Glutamatergic neuron (in vitro differentiated cells): ENCODE measurements around the gene TCEA2. TPM values are rescaled to one million over a fixed set of nuclear protein-coding genes. Genes with fewer than 3 reads are reported as not detected.

ENCODE experiments used
- DNase-seq: peaks from one replicate; pipeline ENCODE4 v3.0.0; 2022
- H3K27ac Mint-ChIP-seq: one replicate; pipeline ENCODE4 v1.8.0; 2020; ENCODE audit warnings: mild to moderate bottlenecking, mixed read lengths, inconsistent platforms; ENCODE audit not compliant: unreplicated experiment
- H3K27me3 Mint-ChIP-seq: one replicate; pipeline ENCODE4 v1.8.0; 2020; ENCODE audit warnings: mild to moderate bottlenecking, moderate library complexity, mixed read lengths, inconsistent platforms; ENCODE audit not compliant: unreplicated experiment
- H3K36me3 Mint-ChIP-seq: one replicate; pipeline ENCODE4 v1.8.0; 2020; ENCODE audit warnings: mild to moderate bottlenecking, mixed read lengths, inconsistent platforms; ENCODE audit not compliant: unreplicated experiment
- H3K4me1 Mint-ChIP-seq: one replicate; pipeline ENCODE4 v1.8.0; 2020; ENCODE audit warnings: mild to moderate bottlenecking, low read depth, mixed read lengths, inconsistent platforms; ENCODE audit not compliant: unreplicated experiment
- H3K4me3 Mint-ChIP-seq: one replicate; pipeline ENCODE4 v1.8.0; 2020; ENCODE audit warnings: mild to moderate bottlenecking, mixed read lengths, inconsistent platforms; ENCODE audit not compliant: unreplicated experiment
- H3K9me3 Mint-ChIP-seq: one replicate; pipeline ENCODE4 v1.8.0; 2020; ENCODE audit warnings: mild to moderate bottlenecking, moderate library complexity, mixed read lengths, inconsistent platforms; ENCODE audit not compliant: unreplicated experiment
- CTCF ChIP-seq: fragments of 200-600 bp; sonication (generic); IDR thresholded peaks from one replicate; pipeline ENCODE4 v1.5.0; 2021; ENCODE audit not compliant: partially characterized antibody, unreplicated experiment
- total RNA-seq: library from RNA; stranded (reverse); fragmentation: NEBNext Ultra II Directional; extraction: Animal tissue kit (Norgen Biotek cat#: 25700); gene quantifications from one replicate; pipeline ENCODE4 v1.2.1, GENCODE V29; 2021; ENCODE audit not compliant: unreplicated experiment

The TCEA2 gene
- total RNA-seq, 1 donor from 2014 or later, result 102 TPM

GRCh38 chr20:64067005-64067632 is 4.1 kb downstream of the TCEA2 start:
- DNase-seq, result no peak
- H3K36me3 Mint-ChIP-seq, result no peaks in the 10 kb centered on the region
- no peak overlapping the region for H3K4me3 Mint-ChIP-seq
- H3K4me1 Mint-ChIP-seq, result peaks cover 8% of the 10 kb centered on the region
- H3K27me3 Mint-ChIP-seq, result peaks cover 5% of the 10 kb centered on the region
- TF ChIP-seq CTCF, result no peak
- peaks cover 2% of the 10 kb centered on the region for H3K9me3 Mint-ChIP-seq
- no peak overlapping the region for H3K27ac Mint-ChIP-seq

- peaks cover 8% of the 10 kb centered on the region for H3K4me1 Mint-ChIP-seq
- no peaks in the 10 kb centered on the region for H3K36me3 Mint-ChIP-seq
- TF ChIP-seq CTCF, result no peak
- DNase-seq, result no peak
- H3K27me3 Mint-ChIP-seq, result peaks cover 5% of the 10 kb centered on the region
- no peak overlapping the region for H3K4me3 Mint-ChIP-seq
- H3K27ac Mint-ChIP-seq, result no peak overlapping the region
- peaks cover 2% of the 10 kb centered on the region for H3K9me3 Mint-ChIP-seq
Measured at GRCh38 chr20:64067733-64068307, 4.8 kb downstream of the TCEA2 start.

- no peak for TF ChIP-seq CTCF
- H3K27me3 Mint-ChIP-seq, result peaks cover 5% of the 10 kb centered on the region
- H3K36me3 Mint-ChIP-seq, result no peaks in the 10 kb centered on the region
- H3K4me3 Mint-ChIP-seq, result no peak overlapping the region
- peaks cover 8% of the 10 kb centered on the region for H3K4me1 Mint-ChIP-seq
- peaks cover 2% of the 10 kb centered on the region for H3K9me3 Mint-ChIP-seq
- no peak overlapping the region for H3K27ac Mint-ChIP-seq
- no peak for DNase-seq
Measured at GRCh38 chr20:64068386-64069208, 5.6 kb downstream of the TCEA2 start.

- Mint-ChIP-seq H3K4me1 (peaks cover 3% of the 10 kb centered on the region), H3K36me3 (no peaks in the 10 kb centered on the region), H3K27me3 (peaks cover 1% of the 10 kb centered on the region), H3K27ac (no peak overlapping the region), H3K9me3 (no peaks in the 10 kb centered on the region), H3K4me3 (no peak overlapping the region)
- no peak for DNase-seq
- TF ChIP-seq CTCF, result no peak
Measured at GRCh38 chr20:64069209-64069613, 6.2 kb downstream of the TCEA2 start.
